MM.1S (cell line): ENCODE results near the gene IL20RB.

ENCODE experiments used
- DNase-seq: peaks from one replicate; pipeline ENCODE4 v3.0.0-alpha.2; 2015
- H2AFZ ChIP-seq: fragments of 300-600 bp; sonication (generic); 2 replicates; pipeline ENCODE4 v1.6.0; 2016; ENCODE audit warnings: antibody characterized with exemption, low read length
- H3F3A ChIP-seq: fragments of 300-600 bp; sonication (generic); 2 replicates; pipeline ENCODE4 v1.6.1; 2016; ENCODE audit warnings: mild to moderate bottlenecking, antibody characterized with exemption, low read length, moderate library complexity, mixed read lengths; ENCODE audit not compliant: insufficient read depth
- H3K27ac ChIP-seq: fragments of 300-600 bp; sonication (generic); 2 replicates; pipeline ENCODE4 v1.5.1; 2016; ENCODE audit warnings: mild to moderate bottlenecking, low read length
- H3K27me3 ChIP-seq: fragments of 300-600 bp; sonication (generic); replicated peaks from 2 replicates; pipeline ENCODE4 v1.6.0; 2016; ENCODE audit warnings: low read length; ENCODE audit not compliant: insufficient read depth
- H3K36me3 ChIP-seq: fragments of 300-600 bp; sonication (generic); replicated peaks from 2 replicates; pipeline ENCODE4 v1.6.1; 2016; ENCODE audit warnings: mild to moderate bottlenecking, low read length, mixed read lengths; ENCODE audit not compliant: insufficient read depth
- H3K4me1 ChIP-seq: fragments of 300-600 bp; sonication (generic); 2 replicates; pipeline ENCODE4 v1.6.1; 2016; ENCODE audit warnings: low read length, mixed read lengths
- H3K4me2 ChIP-seq: fragments of 300-600 bp; sonication (generic); 2 replicates; pipeline ENCODE4 v1.6.0; 2016; ENCODE audit warnings: low read depth, low read length
- H3K4me3 ChIP-seq: fragments of 300-600 bp; sonication (generic); 2 replicates; pipeline ENCODE4 v1.5.1; 2016; ENCODE audit warnings: low read length, mixed read lengths
- H3K79me2 ChIP-seq: fragments of 300-600 bp; sonication (generic); 2 replicates; pipeline ENCODE4 v1.6.1; 2016; ENCODE audit warnings: mixed run types, low read length, mixed read lengths
- H3K9ac ChIP-seq: fragments of 300-600 bp; sonication (generic); 2 replicates; pipeline ENCODE4 v1.6.1; 2016; ENCODE audit warnings: low read length, mixed read lengths
- H3K9me2 ChIP-seq: fragments of 300-600 bp; sonication (generic); replicated peaks from 2 replicates; pipeline ENCODE4 v1.6.1; 2016; ENCODE audit warnings: mild to moderate bottlenecking, low read length, mixed read lengths; ENCODE audit not compliant: insufficient read depth
- H3K9me3 ChIP-seq: fragments of 300-600 bp; sonication (generic); replicated peaks from 2 replicates; pipeline ENCODE4 v1.6.1; 2016; ENCODE audit warnings: mild to moderate bottlenecking, low read length, mixed read lengths; ENCODE audit not compliant: insufficient read depth
- H4K20me1 ChIP-seq: fragments of 300-600 bp; sonication (generic); 2 replicates; pipeline ENCODE4 v1.6.1; 2016; ENCODE audit warnings: mild to moderate bottlenecking, low read length, moderate library complexity, mixed read lengths; ENCODE audit not compliant: insufficient read depth
- CTCF ChIP-seq: fragments of 300-600 bp; sonication (generic); IDR thresholded peaks from 2 replicates; pipeline ENCODE4 v1.5.1; 2016; ENCODE audit warnings: antibody characterized with exemption, low read length, mixed read lengths
- EZH2 ChIP-seq: fragments of 300-600 bp; sonication (generic); optimal IDR thresholded peaks from 2 replicates; pipeline ENCODE3; 2017; ENCODE audit warnings: low read depth, mild to moderate bottlenecking, antibody characterized with exemption, low read length, mixed read lengths
- EZH2phosphoT487 ChIP-seq: fragments of 300-600 bp; sonication (generic); IDR thresholded peaks from 2 replicates; pipeline ENCODE4 v1.6.1; 2018; ENCODE audit warnings: antibody characterized with exemption, low read length

The IL20RB gene

GRCh38 chr3:136947477-136947876 lies 10.3 kb upstream of the IL20RB start:
- no peaks in the 10 kb centered on the region for H3K27me3 ChIP-seq
- no peak for DNase-seq
- H3K36me3 ChIP-seq, result peaks cover 4% of the 10 kb centered on the region; the same call in 1 of the 2 replicates
- H3F3A ChIP-seq, result no peaks in the 10 kb centered on the region
- no peaks in the 10 kb centered on the region for H4K20me1 ChIP-seq
- H2AFZ ChIP-seq, result no peak overlapping the region
- H3K9me3 ChIP-seq, result no peaks in the 10 kb centered on the region
- no peak overlapping the region for H3K4me2 ChIP-seq
- no peak for TF ChIP-seq EZH2phosphoT487
- no peak for TF ChIP-seq CTCF
- TF ChIP-seq EZH2, result no peak
- no peaks in the 10 kb centered on the region for H3K9me2 ChIP-seq
- H3K27ac ChIP-seq, result no peak overlapping the region
- no peak overlapping the region for H3K4me3 ChIP-seq
- 0 out of 2 replicates have a peak, but pooled peaks cover 3% of the 10 kb centered on the region for H3K79me2 ChIP-seq
- H3K9ac ChIP-seq, result no peak overlapping the region
- H3K4me1 ChIP-seq, result peaks cover 16% of the 10 kb centered on the region; the same call in 1 of the 2 replicates

- Histone ChIP-seq H3K4me2 (no peak overlapping the region), H3K79me2 (no peaks in the 10 kb centered on the region), H3K9me2 (no peaks in the 10 kb centered on the region), H3K9me3 (no peaks in the 10 kb centered on the region), H3F3A (no peaks in the 10 kb centered on the region), H3K4me3 (no peak overlapping the region), H4K20me1 (no peaks in the 10 kb centered on the region), H3K9ac (no peak overlapping the region), H3K4me1 (peaks cover 16% of the 10 kb centered on the region; the same call in 1 of the 2 replicates), H2AFZ (no peak overlapping the region), H3K27ac (no peak overlapping the region), H3K27me3 (no peaks in the 10 kb centered on the region), H3K36me3 (peaks cover 4% of the 10 kb centered on the region; the same call in 1 of the 2 replicates)
- no peak for TF ChIP-seq EZH2
- no peak for TF ChIP-seq EZH2phosphoT487
- TF ChIP-seq CTCF, result no peak
- DNase-seq, result no peak
These were observed 8.6 kb upstream of the IL20RB start for GRCh38 chr3:136949146-136949545.

- H3K36me3 ChIP-seq, result peaks cover 4% of the 10 kb centered on the region; the same call in 1 of the 2 replicates
These were observed 8.1 kb upstream of the IL20RB start for GRCh38 chr3:136949708-136950107.

More at GRCh38 chr3:136949708-136950107, 8.1 kb upstream of the IL20RB start:
- no peaks in the 10 kb centered on the region for H3K27me3 ChIP-seq
- H4K20me1 ChIP-seq, result no peaks in the 10 kb centered on the region
- no peaks in the 10 kb centered on the region for H3F3A ChIP-seq
- no peak for TF ChIP-seq EZH2phosphoT487
- TF ChIP-seq CTCF, result peak; percentile 8
- no peak for TF ChIP-seq EZH2
- H2AFZ ChIP-seq, result no peak overlapping the region
- no peak overlapping the region for H3K27ac ChIP-seq
- H3K9me3 ChIP-seq, result no peaks in the 10 kb centered on the region
- H3K9ac ChIP-seq, result no peak overlapping the region
- no peak for DNase-seq
- H3K4me3 ChIP-seq, result no peak overlapping the region
- no peaks in the 10 kb centered on the region for H3K9me2 ChIP-seq
- H3K4me1 ChIP-seq, result peaks cover 16% of the 10 kb centered on the region; the same call in 1 of the 2 replicates
- no peaks in the 10 kb centered on the region for H3K79me2 ChIP-seq
- H3K4me2 ChIP-seq, result no peak overlapping the region
